Measurements from ENCODE around the gene OR6B3.
"Not testable (repeated sequence)": the region's sequence is repeated elsewhere in the genome, so short reads cannot be mapped to it uniquely, and the experiment has no call there.

OR6B3 gene

DNA sequence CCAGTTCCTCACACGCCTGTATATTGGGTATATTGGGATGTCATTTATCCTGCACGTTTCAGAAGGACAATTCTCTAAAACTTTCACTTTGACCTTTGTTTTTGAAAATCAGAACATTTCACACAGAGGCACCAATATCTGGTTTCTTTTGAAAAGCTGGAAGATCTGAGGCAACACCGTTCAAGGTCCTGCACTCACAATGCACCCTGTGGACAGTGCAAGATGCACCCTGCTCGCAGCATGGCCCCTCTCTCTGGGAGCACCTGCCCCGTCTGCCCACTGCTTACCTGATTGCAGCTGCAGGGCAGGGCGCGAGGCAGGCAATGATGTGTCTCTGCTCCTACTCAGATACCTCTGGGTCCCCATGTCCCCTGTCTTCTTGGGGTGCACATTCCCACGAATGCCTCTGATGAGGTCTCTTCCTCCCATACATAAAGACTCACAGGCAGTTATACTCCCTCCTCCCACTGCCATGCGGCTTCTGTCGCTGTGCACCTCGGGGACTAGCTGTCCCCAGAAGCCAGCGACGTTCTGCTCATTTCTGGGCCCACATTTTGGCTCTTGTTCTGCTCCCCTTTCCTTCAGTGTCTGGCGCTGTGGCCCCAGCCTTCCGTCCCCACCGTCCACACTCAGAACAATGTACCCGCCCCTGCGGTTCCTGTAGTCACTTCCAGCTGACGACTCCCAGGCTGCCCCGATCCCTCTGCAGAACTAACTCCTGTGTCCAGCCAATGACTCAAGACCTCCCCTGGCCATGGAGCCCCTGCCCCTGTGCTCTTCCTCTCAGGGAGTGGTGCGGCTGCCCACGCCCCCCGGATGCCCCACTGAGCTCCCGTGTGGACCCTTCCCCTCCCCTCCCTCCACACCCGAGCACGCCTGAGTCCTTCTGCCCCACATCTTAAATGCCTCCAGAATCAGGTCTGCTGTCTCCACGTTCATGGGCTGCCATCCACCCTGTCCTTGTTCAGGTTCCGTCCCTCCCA lies at the start of gene OR6B3:
Gene OR6B3, minus strand, starts transcription at position 349 of the 983 bp plus-strand sequence.
- DNase-seq (ENCODE audit: low read depth) = no peak

DNA sequence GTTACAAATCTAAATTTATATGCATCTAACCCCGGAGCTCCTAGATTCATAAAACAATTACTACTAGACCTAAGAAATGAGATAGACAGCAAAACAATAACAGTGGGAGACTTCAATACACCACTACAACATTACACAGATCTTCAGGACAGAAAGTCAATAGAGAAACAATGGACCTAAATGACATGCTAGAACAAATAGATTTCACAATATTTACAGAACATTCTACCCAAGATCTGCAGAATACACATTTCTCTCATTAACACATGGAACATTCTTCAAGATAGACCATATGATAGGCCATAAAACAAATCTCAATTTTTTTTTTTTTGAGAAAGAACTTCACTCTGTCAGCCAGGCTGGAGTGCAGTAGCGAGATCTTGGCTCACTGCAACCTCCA lies 45.0 kb upstream of the OR6B3 start:
- DNase-seq (ENCODE audit: low read depth) = no peak

DNA sequence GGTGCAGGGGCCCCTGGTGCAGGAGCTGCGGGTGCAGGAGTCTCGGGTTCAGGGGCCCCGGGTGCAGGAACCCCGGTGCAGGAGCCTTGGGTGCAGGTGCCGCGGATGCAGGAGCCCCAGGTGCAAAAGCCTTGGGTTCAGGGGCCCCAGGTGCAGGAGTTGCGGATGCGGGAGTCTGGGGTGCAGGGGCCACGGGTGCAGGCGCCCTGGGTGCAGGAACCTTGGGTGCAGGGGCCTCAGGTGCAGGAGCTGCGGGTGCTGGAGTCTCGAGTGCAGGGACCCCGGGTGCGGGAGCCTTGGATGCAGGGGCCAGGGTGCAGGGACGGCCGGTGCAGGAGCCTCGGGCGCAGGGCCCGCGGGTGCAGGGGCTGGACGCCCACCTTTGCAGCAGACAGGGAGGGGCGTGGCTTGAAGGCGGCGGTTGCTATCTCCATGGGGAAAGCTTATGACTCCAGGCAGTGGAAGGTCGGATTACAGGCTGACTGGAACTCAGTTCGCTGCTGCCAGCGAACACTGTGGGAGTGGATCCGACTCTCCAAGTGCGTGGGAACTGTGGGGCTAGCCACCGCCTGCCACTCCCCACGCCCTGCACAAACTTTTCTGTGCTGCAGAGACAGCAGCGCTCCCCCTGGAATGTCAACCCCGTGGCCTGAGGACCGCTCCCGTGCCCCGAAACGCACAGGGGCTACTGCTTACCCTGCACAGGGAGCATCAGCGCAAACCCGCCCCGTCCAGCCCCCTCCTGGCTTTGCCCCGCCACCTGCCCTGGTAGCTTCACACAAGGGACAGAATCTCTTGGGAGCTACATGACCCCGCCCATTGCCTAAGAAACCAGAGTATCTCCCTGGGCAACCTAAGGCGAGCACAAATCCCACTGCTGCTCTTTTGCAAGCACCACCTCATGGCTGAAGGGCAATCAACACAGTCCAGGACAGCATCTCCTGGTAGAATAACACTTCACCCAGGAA lies 42.5 kb upstream of the OR6B3 start:
- no peak for DNase-seq (ENCODE audit: low read depth)

DNA sequence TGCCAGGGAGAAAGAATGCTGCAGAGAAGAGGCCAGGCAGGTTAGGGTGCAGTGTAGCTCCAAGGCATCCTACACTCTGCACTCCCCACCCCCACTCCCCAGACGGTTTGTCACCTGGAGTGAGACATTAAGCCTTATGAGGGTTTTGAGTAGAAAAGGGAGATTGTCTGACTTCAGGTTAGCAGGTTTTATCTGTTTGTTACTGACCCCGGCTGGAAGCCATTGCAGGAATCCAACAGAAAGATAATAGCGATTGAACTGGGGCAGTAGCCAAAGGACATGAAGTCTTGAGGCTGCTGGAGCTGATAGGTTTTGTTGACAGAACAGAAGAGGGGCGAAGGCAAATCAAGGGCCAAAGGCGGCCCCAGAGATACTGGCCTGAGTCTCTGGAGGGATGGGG lies 36.0 kb upstream of the OR6B3 start:
- DNase-seq (ENCODE audit: low read depth) = no peak

DNA sequence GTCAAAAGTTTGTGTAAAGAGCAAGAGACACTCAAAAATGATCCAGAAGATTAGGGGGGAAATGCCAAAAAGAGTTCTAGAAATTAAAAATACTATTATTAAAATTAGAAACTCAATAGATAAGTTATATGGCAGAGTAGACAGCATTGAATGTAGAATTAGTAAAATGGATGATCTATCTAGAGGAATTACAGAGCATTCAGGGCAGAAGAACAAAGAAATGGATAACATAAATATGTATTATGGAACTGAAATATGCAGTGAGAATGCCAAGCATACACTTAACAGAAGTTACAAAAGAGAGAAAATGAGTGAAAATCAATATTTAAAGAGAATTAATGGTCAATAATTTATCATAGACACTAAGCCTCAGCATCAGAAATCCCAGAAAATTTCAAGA lies 33.2 kb upstream of the OR6B3 start:
- DNase-seq (ENCODE audit: low read depth) = no peak

DNA sequence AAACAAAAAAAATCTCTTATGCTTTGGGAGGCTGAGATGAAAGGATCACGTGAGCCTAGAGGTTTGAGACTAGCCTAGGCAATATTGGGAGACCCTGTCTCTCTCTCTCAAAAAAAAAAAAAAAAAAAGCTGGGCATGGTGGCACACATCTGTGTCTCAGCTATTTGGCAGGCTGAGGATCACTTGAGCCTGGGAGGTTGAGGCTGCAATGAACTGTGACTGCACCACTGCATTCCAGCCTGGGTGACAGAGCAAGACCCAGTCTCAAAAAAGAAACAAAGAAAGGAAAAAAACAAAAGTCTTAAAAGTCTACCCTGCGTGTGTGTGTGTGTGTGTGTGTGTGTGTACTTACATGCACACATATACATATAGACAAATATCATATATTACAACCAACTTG lies 25.3 kb upstream of the OR6B3 start:
- DNase-seq (ENCODE audit: low read depth) = no peak

DNA sequence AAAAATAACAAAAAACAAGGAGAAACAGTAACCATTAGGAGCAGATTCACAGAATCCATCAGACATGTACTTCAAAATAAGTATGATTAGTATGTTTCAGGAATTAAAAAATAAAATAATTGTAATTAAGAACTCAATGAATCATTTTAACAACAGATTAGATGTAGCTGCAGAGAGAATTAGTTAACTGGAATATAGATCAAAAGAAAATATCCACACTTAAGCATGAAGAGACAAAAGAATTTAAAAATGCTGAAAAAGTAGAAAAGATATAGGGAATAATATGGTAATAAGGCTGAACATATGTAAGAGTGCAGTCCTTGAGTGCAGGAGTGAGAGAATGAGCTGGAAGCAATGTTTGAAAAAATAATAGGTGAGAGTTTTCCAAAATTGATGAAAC lies 24.1 kb upstream of the OR6B3 start:
- no peak for DNase-seq (ENCODE audit: low read depth)

DNA sequence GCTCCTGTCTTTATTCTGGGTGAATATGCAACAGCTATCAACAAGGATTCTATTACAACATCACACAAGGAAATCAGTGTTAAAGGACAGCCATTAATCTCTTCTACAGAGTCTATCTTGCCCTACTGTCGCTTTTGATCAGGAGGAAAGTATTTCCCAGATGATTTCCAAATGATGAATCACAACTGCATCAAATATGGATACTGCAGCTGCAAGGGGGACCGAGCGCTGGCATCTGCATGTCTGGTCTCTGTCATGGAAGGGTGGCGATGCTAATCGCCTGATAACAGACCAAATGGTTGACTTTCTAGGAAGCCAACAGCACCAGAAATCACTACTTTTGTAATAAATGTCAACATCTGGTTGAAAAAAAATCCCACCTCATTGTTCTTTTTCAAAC lies 21.2 kb upstream of the OR6B3 start:
- DNase-seq (ENCODE audit: low read depth) = no peak

DNA sequence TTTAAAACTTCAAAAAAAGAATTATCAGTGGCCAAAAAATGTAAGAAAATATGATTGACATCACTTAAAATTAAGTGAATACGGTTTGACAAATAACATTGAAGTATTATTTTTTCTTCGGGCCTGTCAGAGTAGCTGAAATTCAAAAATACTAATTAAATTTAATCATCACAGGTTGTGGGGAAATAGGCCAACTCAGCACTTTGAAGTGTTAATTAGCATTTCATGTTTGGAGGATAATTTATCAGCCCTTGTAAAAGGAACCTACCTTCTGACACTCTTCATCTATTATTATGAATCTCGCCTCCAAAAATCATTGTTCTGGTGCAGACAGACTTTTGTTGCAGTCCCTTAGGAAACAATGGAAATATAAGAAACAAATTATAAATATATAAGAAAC lies 17.6 kb upstream of the OR6B3 start:
- DNase-seq (ENCODE audit: low read depth) = no peak

DNA sequence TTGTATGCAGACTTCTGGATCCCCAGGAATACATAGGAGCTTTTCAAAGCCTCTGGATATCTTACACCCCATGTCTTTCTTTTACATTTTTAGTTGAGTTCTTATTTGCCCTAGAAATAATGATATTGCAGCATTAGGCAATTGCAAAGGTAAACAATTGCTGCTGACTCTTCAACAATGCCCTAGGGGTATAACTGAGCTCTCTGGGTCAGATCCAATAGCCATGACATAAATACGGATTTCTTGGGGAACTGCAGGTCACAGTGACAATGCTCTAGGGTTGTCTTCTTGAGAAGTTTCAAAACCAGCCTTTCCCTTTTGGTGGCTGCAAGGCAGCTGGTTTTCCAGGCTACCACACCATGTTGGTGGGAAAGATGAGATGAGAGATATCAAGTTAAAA lies 16.5 kb upstream of the OR6B3 start:
- no peak for DNase-seq (ENCODE audit: low read depth)

DNA sequence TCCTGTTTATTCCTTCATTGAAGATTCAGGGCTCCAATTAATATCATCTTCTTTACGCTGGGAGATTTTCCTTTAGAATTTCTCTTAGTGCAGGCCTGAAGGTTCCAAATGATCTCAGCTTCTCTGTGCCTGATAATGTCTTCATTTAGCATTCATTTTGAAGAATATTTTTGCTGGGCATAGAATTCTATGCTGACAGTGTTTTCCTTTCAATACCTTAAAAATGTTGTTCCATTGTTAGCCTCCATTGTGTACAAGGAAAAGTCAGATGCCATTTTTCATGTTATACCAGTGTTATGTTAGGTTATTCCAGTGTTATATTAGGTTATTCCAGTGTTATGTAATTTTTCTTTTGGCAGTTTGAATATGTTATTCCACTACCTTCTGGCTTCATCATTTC lies 14.9 kb upstream of the OR6B3 start:
- no peak for DNase-seq (ENCODE audit: low read depth)

DNA sequence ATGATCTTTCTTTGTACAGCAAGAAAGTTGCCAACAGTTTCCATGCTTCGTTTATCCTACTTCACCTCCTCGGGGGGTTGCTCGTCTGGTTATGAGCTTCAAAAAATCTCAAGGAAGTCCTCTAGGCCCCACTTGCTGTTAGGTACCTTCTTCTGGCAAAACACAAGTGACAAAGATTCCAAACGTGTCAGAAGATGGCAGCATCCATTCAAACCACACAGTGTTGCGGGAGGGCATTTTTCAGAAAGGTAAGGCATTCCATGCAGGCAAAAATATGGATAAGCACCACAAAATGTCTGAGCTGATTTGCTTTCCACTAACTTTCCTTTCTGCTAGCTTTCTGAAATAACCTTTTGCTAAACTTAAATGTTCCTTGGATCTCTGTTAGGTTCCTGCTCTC lies 13.2 kb upstream of the OR6B3 start:
- no peak for DNase-seq (ENCODE audit: low read depth)

DNA sequence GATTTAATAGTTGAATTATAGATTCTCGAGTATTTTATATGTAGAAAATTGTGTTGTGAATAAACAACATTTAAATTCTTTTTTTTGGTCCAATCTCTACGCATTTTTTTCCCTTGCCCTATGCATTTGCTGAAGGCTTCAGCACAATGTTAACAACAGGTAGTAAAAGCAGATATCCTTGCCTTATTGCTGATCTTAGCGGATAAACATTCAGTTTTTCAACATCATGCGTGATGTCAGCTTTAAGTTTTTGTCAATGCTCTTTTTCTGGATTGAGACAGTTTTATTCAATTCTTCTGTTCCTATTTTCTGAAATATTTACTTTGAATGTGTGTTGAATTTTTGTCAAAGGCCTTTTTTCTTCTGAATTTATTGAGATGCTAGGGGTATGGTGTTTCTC lies 11.6 kb upstream of the OR6B3 start:
- no peak for DNase-seq (ENCODE audit: low read depth)

DNA sequence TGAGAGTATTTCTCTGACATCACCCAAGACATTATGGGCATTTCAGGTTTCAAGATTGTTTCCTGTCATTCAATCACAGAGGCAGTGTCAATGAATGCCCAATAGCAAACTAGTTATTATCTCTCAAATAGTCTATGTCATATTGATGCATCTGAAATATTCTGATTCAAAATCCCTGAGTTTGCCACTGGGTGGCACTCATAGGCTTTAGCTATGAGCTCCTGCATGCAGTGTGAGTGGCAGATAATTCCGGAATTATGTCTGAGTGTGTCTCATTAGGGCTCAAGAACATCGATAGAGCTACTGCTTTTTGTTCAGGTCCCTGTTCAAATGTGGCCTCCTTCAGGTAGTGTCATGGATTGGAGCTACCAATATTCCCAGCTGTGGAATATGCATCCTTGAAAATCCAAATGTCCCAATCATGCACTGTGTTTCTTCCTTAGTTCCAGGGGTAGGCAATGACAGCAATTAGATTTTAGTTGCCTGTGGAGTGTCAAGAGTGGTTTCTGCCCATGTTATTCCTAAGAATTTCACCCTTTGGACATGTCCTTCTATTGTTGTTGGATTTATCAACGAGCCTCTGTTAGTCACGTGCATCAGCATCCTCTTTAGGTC lies 7.8 kb upstream of the OR6B3 start:
- peak; percentile 10 for DNase-seq (ENCODE audit: low read depth)

DNA sequence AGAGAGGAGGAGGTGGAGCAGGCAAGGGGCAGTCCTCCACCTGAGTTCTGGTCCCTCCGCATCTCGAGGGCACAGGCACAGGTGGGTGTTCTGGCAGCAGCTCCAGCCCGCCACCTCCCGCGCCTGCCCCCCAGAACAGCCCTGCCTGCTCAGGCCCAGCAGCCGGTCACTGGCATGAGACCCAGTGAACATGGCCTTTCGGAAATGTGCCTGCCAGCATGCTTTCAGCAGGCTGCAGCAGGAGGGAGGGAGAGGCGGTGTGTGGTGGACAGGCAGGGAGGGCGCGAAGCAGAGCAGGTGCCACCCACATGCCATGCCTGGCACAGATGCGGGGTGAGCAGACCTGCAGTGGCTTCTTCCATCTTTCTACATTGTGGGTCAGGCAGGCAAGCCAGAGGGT lies 3.4 kb upstream of the OR6B3 start:
- DNase-seq (ENCODE audit: low read depth) = no peak

DNA sequence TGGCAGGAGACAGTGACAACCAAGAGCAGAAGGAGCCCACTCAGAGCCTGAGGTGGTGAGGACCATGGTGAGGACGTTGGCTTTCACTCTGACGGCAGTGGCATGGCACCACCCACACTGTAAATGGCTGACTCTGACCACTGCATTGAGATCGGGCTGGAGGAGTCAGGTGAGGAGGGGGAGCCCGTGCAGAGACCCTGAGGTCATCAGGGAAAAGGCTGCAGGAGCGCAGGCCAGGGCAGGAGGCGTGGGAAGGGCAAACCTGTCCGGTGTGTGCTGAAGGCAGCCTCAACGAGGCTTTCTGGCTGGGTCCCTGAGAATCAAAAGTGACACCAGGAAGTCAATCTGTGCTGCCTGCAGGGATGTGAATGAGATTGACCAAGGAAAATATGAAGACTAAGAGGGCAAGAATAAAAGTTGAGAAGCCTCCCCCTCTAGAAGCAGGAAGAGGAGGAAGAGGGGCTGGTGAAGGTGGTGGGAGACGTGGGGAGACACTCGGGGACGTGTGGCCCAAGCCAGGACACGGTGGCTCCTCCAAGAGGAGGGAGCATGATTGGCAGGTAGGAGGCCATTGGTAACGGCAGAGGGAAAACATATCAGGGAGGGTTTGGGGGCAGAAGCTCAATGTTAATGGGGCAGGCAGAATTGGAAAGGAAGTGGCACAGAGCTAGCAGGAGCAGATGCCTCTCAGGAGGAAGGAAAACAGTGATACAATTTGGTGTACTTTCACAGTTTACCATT lies 2.0 kb upstream of the OR6B3 start:
- DNase-seq (ENCODE audit: low read depth) = no peak

DNA sequence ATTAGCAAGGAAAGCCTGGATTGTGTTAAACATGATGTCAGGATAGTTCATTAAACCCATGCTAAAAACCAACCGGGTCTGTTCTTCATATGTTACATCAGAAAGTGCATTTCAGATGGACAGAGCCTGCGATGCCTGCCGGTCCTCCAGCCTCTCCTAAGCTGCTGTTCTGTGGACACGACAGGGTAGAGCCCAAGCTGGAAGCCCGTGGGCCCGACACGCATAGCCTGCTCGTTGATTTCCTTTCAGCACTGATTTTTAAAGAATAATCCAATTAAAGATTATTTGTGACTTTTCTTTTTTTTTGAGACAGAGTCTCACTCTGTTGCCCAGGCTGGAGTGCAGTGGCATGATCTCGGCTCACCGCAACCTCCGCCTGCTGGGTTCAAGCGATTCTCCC lies 797 bp downstream of the OR6B3 start:
- no peak for DNase-seq (ENCODE audit: low read depth)

DNA sequence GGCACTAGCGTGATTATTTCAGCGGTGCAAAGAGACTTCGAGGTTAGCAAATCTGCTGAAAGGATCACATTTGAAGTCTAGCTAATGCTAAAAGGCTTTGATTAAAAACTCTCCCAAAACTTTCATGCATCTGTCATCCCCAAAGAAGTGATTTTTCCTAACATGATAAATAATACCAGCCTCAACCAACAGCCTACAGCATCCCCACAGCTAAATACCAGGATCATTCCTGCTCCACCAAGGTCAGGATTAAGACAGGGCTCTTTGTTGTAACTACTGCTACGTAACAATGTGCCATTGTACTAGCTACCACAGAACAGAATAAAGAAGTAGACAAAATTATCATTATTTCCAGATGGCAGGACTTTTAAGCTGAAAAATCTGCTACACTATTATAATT lies 1.6 kb downstream of the OR6B3 start:
- no peak for DNase-seq (ENCODE audit: low read depth)

DNA sequence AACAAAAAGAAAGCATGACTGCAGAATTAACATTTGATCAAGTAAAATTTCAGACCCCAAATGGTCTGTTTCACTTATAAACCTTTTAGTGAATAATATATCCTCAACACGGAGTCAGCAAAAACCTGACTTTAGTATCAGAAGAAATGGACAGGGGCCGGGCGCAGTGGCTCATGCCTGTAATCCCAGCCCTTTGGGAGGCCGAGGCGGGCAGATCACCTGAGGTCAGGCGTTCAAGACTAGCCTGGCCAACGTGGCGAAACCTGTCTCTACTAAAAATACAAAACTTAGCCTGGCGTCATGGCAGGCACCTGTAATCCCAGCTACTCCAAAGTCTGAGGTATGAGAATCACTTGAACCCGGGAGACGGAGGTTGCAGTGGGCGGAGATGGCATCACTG lies 3.0 kb downstream of the OR6B3 start:
- no peak for DNase-seq (ENCODE audit: low read depth)

DNA sequence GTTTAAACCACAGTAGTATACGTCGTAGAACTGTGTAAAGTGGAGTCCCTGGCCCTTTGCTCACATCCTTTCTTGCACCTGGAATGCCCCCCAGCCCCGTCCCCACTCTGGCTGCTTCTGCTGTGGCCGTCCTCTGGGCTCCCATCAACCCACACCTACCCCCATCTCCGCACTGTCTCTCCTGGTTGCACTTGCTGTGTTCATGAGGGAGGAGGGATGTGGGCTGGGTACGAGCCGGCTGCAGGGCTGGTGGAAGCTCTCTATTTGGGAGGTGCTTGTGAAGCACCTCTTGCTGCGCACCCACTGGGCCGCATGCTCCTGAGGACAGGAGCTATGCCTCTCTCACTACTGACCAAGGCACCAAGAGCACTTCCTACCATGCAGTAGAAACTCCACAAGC lies 5.1 kb downstream of the OR6B3 start:
- no peak for DNase-seq (ENCODE audit: low read depth)

DNA sequence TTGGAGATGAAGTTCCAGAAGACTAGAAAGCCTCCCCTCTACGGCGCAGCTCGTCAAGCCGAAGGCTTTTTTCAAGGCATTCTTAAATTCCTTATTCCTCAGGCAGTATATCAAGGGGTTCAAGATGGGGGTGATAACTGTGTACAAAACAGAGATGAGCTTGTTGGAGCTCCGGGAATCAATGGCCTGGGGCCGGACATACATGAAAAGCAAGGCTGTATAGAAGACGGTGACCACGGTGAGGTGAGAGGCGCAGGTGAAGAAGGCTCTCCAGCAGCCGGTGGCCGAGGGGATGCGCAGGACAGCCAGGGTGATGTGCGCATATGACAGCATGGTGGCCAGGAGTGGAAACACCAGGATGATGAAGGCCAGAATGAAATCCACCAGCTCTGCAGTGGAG lies 8.2 kb downstream of the OR6B3 start:
- no peak for DNase-seq (ENCODE audit: low read depth)

DNA sequence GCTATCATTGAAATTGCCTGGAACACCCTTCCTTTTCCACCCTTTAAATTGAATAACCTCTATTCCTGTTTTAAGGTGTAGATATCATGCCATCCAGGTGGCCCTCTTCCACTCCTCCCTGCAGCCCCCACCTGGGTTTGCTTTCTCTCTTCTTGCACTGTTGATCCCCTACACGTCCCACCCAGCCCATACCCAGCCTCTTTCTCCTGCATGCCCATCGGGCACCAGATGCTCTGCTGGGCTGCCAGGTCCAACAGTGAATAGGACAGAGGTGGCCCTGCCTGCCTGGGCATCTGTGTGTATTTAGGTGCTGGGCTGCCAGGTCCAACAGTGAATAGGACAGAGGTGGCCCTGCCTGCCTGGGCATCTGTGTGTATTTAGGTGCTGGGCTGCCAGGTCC lies 9.2 kb downstream of the OR6B3 start:
- DNase-seq (ENCODE audit: low read depth) = not testable (repeated sequence)

All from stimulated activated CD8-positive, alpha-beta memory T cell treated with anti-CD3 and anti-CD28 coated beads, Interleukin-15, amount 100 ng/mL, for 1 hour (primary cell).